HEK293 (cell line): ENCODE data around the gene NRIP3.
"Not testable (repeated sequence)": the region's sequence is repeated elsewhere in the genome, so short reads cannot be mapped to it uniquely, and the experiment has no call there.

Experiments used
- CTCF ChIA-PET: fragments of 350-600 bp; formaldehyde crosslinking; extraction: SDS; loops from one replicate; lab custom pipeline; 2021; ENCODE audit warnings: antibody characterized with exemption; lab: Yijun Ruan, JAX
- POLR2A ChIA-PET: fragments of 300-600 bp; formaldehyde crosslinking; extraction: SDS; loops from one replicate; lab custom pipeline; 2020; ENCODE audit warnings: antibody characterized with exemption, inconsistent platforms; lab: Yijun Ruan, JAX
- H3K27ac ChIP-seq: fragments of 200-500 bp; sonication (Bioruptor generic); 2 replicates; pipeline ENCODE4 v1.5.1; 2014; ENCODE audit warnings: low read depth, low read length, control low read depth, inconsistent platforms; ENCODE audit errors: extremely low read depth
- H3K36me3 ChIP-seq, 2 experiments: fragments of 200-500 bp in 1 of 2; sonication (Bioruptor generic) in 1 of 2; 1 replicate in 1 of 2; 2 replicates in 1 of 2; pipeline ENCODE4 v1.5.1; 2014 to 2017; ENCODE audit warnings: inconsistent platforms in 2 of 2, low read length in 2 of 2; ENCODE audit not compliant: control insufficient read depth in 2 of 2, insufficient read depth in 1 of 2
- H3K4me1 ChIP-seq: fragments of 200-500 bp; sonication (Bioruptor generic); 2 replicates; pipeline ENCODE4 v1.5.1; 2014; ENCODE audit warnings: mild to moderate bottlenecking, low read length, inconsistent platforms; ENCODE audit not compliant: control insufficient read depth, insufficient read depth
- H3K4me3 ChIP-seq: 2 replicates; pipeline ENCODE4 v1.5.1; 2011; ENCODE audit warnings: low read depth, mild to moderate bottlenecking, control low read depth, low read length, moderate library complexity
- H3K9me3 ChIP-seq: fragments of 200-500 bp; sonication (Bioruptor generic); 2 replicates; pipeline ENCODE4 v1.5.1; 2014; ENCODE audit warnings: low read depth, low read length, inconsistent platforms; ENCODE audit not compliant: control insufficient read depth, insufficient read depth
- ATF2 ChIP-seq: fragments of 450-650 bp; formaldehyde crosslinking; IDR thresholded peaks from 2 replicates; pipeline ENCODE4 v1.5.1; 2016; ENCODE audit warnings: missing biosample characterization, missing genetic modification characterization, low read depth
- FEZF1 ChIP-seq: fragments of 450-650 bp; formaldehyde crosslinking; IDR thresholded peaks from 2 replicates; pipeline ENCODE4 v1.5.1; 2016; ENCODE audit warnings: missing biosample characterization, missing genetic modification characterization
- KLF8 ChIP-seq: fragments of 450-650 bp; formaldehyde crosslinking; IDR thresholded peaks from 2 replicates; pipeline ENCODE4 v1.5.1; 2016; ENCODE audit warnings: missing biosample characterization, missing genetic modification characterization
- PATZ1 ChIP-seq: fragments of 450-650 bp; formaldehyde crosslinking; IDR thresholded peaks from 2 replicates; pipeline ENCODE4 v1.5.1; 2016; ENCODE audit warnings: missing biosample characterization, missing genetic modification characterization
- SALL2 ChIP-seq: fragments of 450-650 bp; formaldehyde crosslinking; IDR thresholded peaks from 2 replicates; pipeline ENCODE4 v1.5.0; 2017; ENCODE audit warnings: missing biosample characterization, mild to moderate bottlenecking, missing genetic modification characterization, borderline replicate concordance
- SCRT2 ChIP-seq: fragments of 450-650 bp; formaldehyde crosslinking; IDR thresholded peaks from 2 replicates; pipeline ENCODE4 v1.5.1; 2016; ENCODE audit warnings: missing biosample characterization, missing genetic modification characterization
- TSHZ1 ChIP-seq: fragments of 450-650 bp; formaldehyde crosslinking; IDR thresholded peaks from 2 replicates; pipeline ENCODE4 v1.5.1; 2016; ENCODE audit warnings: missing biosample characterization, missing genetic modification characterization, borderline replicate concordance
- ZBTB20 ChIP-seq: fragments of 450-650 bp; formaldehyde crosslinking; IDR thresholded peaks from 2 replicates; pipeline ENCODE4 v1.5.1; 2016; ENCODE audit warnings: missing biosample characterization, missing genetic modification characterization
- ZNF16 ChIP-seq: fragments of 450-650 bp; formaldehyde crosslinking; IDR thresholded peaks from 2 replicates; pipeline ENCODE4 v1.5.1; 2016; ENCODE audit warnings: low read depth, missing biosample characterization, missing genetic modification characterization
- ZNF24 ChIP-seq: fragments of 450-650 bp; formaldehyde crosslinking; IDR thresholded peaks from 2 replicates; pipeline ENCODE4 v1.5.1; 2016; ENCODE audit warnings: missing biosample characterization, missing genetic modification characterization
- ZNF280D ChIP-seq: fragments of 450-650 bp; formaldehyde crosslinking; IDR thresholded peaks from 2 replicates; pipeline ENCODE4 v1.5.1; 2016; ENCODE audit warnings: missing biosample characterization, missing genetic modification characterization
- ZNF37A ChIP-seq: fragments of 450-650 bp; IDR thresholded peaks from 2 replicates; pipeline ENCODE4 v1.5.1; 2018; ENCODE audit warnings: missing biosample characterization, missing genetic modification characterization
- ZNF416 ChIP-seq: fragments of 450-650 bp; formaldehyde crosslinking; IDR thresholded peaks from 2 replicates; pipeline ENCODE4 v1.5.1; 2016; ENCODE audit warnings: missing biosample characterization, missing genetic modification characterization
- ZNF560 ChIP-seq: fragments of 450-650 bp; formaldehyde crosslinking; IDR thresholded peaks from 2 replicates; pipeline ENCODE4 v1.5.1; 2017; ENCODE audit warnings: missing biosample characterization, missing genetic modification characterization, borderline replicate concordance
- ZNF677 ChIP-seq: fragments of 450-650 bp; IDR thresholded peaks from 2 replicates; pipeline ENCODE4 v1.5.0; 2018; ENCODE audit warnings: missing biosample characterization, mild to moderate bottlenecking, missing genetic modification characterization, moderate library complexity
- ZXDB ChIP-seq: fragments of 450-650 bp; formaldehyde crosslinking; IDR thresholded peaks from 2 replicates; pipeline ENCODE4 v1.5.1; 2016; ENCODE audit warnings: missing biosample characterization, missing genetic modification characterization

Gene NRIP3

GRCh38 chr11:8987446-8987845 lies 16.4 kb downstream of the NRIP3 start:
- peaks cover 0 to 18% of the 10 kb centered on the region in 2 experiments; a peak in 1 of 3 replicates for H3K36me3 ChIP-seq
- TF ChIP-seq TSHZ1 (tag by site-specific recombination) (no peak), ZNF560 (tag by site-specific recombination) (no peak), ZNF280D (tag by site-specific recombination) (no peak), SCRT2 (no peak), ZXDB (no peak), SALL2 (tag by site-specific recombination) (no peak), FEZF1 (tag by site-specific recombination) (no peak), ZNF16 (tag by site-specific recombination) (no peak)
- H3K27ac ChIP-seq = no peak overlapping the region
- no peaks in the 10 kb centered on the region for H3K9me3 ChIP-seq
- H3K4me1 ChIP-seq = no peaks in the 10 kb centered on the region
- H3K4me3 ChIP-seq = no peak overlapping the region
- POLR2A ChIA-PET = interaction anchor here (0.6 kb wide), 1 partner anchor 15 kb away, joined by 7 read pairs; no protein-coding TSS in a partner anchor
- CTCF ChIA-PET = interaction anchor here (0.7 to 1.1 kb wide), 2 partner anchors 15 to 74 kb away, joined by 3 read pairs; no protein-coding TSS in a partner anchor

- H3K4me3 ChIP-seq, POLR2A ChIA-PET, H3K4me1 ChIP-seq, H3K27ac ChIP-seq, H3K9me3 ChIP-seq: not testable (repeated sequence)
- CTCF ChIA-PET = interaction anchor here (0.6 kb wide), 1 partner anchor 69 kb away, joined by 3 read pairs; no protein-coding TSS in a partner anchor
- peaks cover 0 to 22% of the 10 kb centered on the region in 2 experiments; a peak in 1 of 3 replicates for H3K36me3 ChIP-seq
Measured at GRCh38 chr11:8986772-8987171, 17.0 kb downstream of the NRIP3 start.

- Histone ChIP-seq H3K4me1 (no peaks in the 10 kb centered on the region), H3K4me3 (no peak overlapping the region), H3K9me3 (no peaks in the 10 kb centered on the region), H3K36me3 (peaks cover 0 to 27% of the 10 kb centered on the region in 2 experiments; a peak in 1 of 3 replicates), H3K27ac (no peak overlapping the region)
- POLR2A ChIA-PET = no interaction called here
- CTCF ChIA-PET = interaction anchor here (0.7 to 0.9 kb wide), 2 partner anchors 31 to 50 kb away, joined by 3 read pairs; no protein-coding TSS in a partner anchor
- TF ChIP-seq ZNF416 (tag by site-specific recombination) (no peak), PATZ1 (tag by site-specific recombination) (no peak), KLF8 (tag by site-specific recombination) (no peak), ZNF24 (no peak), ZNF677 (tag by site-specific recombination) (no peak), ZNF37A (tag by site-specific recombination) (no peak), ATF2 (tag by site-specific recombination) (no peak), ZNF280D (tag by site-specific recombination) (no peak), ZBTB20 (tag by site-specific recombination) (no peak)
Measured at GRCh38 chr11:8985462-8985861, 18.3 kb downstream of the NRIP3 start.
